Measurements from ENCODE around the gene NRXN3.
A peak's percentile ranks its signal among the peaks of the same experiment; 100 is the strongest.

GRCh38 chr14:78164226-78164853, 5.8 kb upstream of the NRXN3 start:
- TF ChIP-seq MXI1 (IDR thresholded peaks at IDR 0.05; ENCODE audit: low read depth, low read length) (no peak), SMC3 (IDR thresholded peaks at IDR 0.05; ENCODE audit: low read depth, low read length) (peak; percentile 35; the same call in 1 of the 2 replicates), CTCF (IDR thresholded peaks at IDR 0.05) (peak; percentile 11; the same call in 1 of the 2 replicates), RFX5 (IDR thresholded peaks at IDR 0.05; ENCODE audit: low read length) (no peak), EP300 (IDR thresholded peaks at IDR 0.05; ENCODE audit: borderline replicate concordance in 1 of 2, low read depth in 1 of 2, low read length in 1 of 2) (no peak), MEF2A (IDR thresholded peaks at IDR 0.05; ENCODE audit: borderline replicate concordance, low read depth) (no peak), POLR2AphosphoS5 (IDR thresholded peaks at IDR 0.05; ENCODE audit: low read depth, low read length) (no peak), YY1 (IDR thresholded peaks at IDR 0.05; ENCODE audit: low read depth) (no peak), RCOR1 (IDR thresholded peaks at IDR 0.05; ENCODE audit: low read length) (no peak)

Data from SK-N-SH (cell line).